ENCODE results near the gene PLCB1. TPM values are rescaled to one million over a fixed set of nuclear protein-coding genes. Genes with fewer than 3 reads are reported as not detected.

The PLCB1 gene
- total RNA-seq, 2 donors from 2014 or later = 7.3 to 45.5 TPM

DNA sequence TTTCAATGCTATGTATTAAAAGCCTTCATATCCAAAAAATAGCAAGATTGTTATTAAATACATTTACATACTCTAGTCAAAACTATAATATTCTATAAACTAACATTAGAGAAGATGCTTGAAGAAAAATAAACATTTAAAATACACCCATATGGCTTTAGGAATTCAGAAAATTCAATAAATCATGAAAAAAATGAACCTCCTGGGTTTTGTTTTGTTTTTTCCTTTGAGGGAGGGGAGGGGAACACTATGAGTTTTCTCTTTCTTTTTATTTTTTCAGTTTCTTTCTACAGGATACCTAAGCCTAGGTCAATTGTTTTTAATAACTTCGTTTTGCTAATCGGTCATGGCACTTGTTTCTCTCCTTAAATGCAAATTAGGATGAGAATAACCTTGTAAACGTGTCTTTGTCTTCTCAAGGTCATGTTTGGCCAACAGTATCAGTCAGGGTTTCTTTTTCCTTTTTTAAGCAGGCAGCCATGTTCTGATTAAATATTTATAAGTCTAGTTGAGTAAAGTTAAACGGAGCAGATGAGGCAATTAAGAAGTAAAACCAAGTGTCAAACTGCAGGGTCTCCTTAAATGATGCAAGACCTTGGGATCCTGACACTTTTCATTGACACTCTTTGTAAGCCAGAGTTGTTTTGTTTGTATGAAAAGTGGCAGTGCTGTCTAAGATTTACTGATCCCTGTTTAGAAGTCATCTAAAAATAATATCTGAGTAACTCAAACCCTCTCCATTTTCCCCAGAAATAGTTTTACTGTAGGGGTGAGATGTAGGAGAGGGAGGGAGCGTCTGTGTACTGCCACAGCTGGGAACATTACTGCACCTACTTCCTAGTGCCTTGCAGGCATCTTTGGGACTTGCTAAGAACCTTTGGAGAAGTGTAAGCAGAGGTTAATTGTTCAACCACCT lies 392.3 kb downstream of the PLCB1 start:
- no peak overlapping the region for H3K27ac ChIP-seq
- no peaks in the 10 kb centered on the region for H3K27me3 ChIP-seq
- H3K4me3 ChIP-seq = no peak overlapping the region
- no peaks in the 10 kb centered on the region for H3K9me3 ChIP-seq
- no peak for DNase-seq (ENCODE audit: low spot score)
- TF ChIP-seq, protein P1, sequence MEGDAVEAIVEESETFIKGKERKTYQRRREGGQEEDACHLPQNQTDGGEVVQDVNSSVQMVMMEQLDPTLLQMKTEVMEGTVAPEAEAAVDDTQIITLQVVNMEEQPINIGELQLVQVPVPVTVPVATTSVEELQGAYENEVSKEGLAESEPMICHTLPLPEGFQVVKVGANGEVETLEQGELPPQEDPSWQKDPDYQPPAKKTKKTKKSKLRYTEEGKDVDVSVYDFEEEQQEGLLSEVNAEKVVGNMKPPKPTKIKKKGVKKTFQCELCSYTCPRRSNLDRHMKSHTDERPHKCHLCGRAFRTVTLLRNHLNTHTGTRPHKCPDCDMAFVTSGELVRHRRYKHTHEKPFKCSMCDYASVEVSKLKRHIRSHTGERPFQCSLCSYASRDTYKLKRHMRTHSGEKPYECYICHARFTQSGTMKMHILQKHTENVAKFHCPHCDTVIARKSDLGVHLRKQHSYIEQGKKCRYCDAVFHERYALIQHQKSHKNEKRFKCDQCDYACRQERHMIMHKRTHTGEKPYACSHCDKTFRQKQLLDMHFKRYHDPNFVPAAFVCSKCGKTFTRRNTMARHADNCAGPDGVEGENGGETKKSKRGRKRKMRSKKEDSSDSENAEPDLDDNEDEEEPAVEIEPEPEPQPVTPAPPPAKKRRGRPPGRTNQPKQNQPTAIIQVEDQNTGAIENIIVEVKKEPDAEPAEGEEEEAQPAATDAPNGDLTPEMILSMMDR (IDR thresholded peaks at IDR 0.05) = no peak
- H3K4me1 ChIP-seq = no peaks in the 10 kb centered on the region
- no peaks in the 10 kb centered on the region for H3K36me3 ChIP-seq

- TF ChIP-seq, protein P1 (IDR thresholded peaks at IDR 0.05) = no peak
- Histone ChIP-seq H3K27me3 (no peaks in the 10 kb centered on the region), H3K36me3 (no peaks in the 10 kb centered on the region), H3K4me3 (no peak overlapping the region), H3K4me1 (no peaks in the 10 kb centered on the region), H3K9me3 (no peaks in the 10 kb centered on the region), H3K27ac (no peak overlapping the region)
- no peak for DNase-seq (ENCODE audit: low spot score)
Measured at GRCh38 chr20:8525017-8525343, 392.9 kb downstream of the PLCB1 start.

DNA sequence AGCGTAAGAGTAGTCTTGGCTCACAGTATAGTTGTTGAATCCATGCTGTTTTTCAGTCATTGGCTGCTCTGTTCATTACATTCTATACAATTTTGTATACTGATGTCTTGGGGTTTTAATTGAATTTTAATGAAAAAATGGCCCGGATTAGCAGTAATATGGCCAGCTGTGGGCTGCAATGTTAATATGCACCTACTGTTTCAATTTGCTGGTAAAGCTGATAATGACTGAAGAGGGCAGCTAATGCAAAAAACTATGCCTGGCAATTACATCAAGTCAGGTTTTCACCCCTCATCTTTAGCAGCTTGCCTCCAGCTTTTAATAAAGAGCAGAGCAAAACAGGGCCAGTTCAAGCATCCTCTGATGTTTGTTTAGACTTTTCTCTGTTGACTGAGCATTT lies 394.5 kb downstream of the PLCB1 start:
- Histone ChIP-seq H3K4me1 (no peaks in the 10 kb centered on the region), H3K36me3 (no peaks in the 10 kb centered on the region), H3K4me3 (no peak overlapping the region), H3K27me3 (no peaks in the 10 kb centered on the region), H3K27ac (no peak overlapping the region), H3K9me3 (no peaks in the 10 kb centered on the region)
- TF ChIP-seq, protein P1 (IDR thresholded peaks at IDR 0.05) = no peak
- no peak for DNase-seq (ENCODE audit: low spot score)

GRCh38 chr20:8527998-8528723 lies 396.1 kb downstream of the PLCB1 start:
- TF ChIP-seq, protein P1 (IDR thresholded peaks at IDR 0.05) = no peak
- H3K27me3 ChIP-seq = no peaks in the 10 kb centered on the region
- H3K36me3 ChIP-seq = no peaks in the 10 kb centered on the region
- H3K4me3 ChIP-seq = no peak overlapping the region
- no peaks in the 10 kb centered on the region for H3K4me1 ChIP-seq
- DNase-seq (ENCODE audit: low spot score) = no peak
- H3K9me3 ChIP-seq = no peaks in the 10 kb centered on the region
- no peak overlapping the region for H3K27ac ChIP-seq

DNA sequence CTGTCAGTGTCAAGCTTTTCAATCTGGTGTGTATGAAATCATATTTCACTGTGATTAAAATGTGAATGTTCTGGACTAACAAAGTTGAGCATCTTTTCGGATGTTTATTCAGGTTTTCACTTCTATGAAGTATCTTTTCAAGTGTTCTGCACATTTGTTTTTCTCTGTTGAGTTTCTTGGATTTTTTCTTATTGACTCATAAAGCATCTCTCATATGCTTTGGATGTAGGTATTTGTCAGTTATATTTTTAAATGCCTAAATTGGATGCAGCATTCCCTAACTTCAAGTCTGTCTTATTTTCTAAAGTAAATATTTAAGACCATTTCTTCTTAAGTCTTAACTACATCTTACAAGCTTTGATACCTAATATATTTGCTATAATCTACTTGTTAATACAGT lies 398.0 kb downstream of the PLCB1 start:
- DNase-seq (ENCODE audit: low spot score) = no peak
- no peaks in the 10 kb centered on the region for H3K9me3 ChIP-seq
- no peak overlapping the region for H3K27ac ChIP-seq
- no peak overlapping the region for H3K4me3 ChIP-seq
- no peaks in the 10 kb centered on the region for H3K36me3 ChIP-seq
- H3K27me3 ChIP-seq = no peaks in the 10 kb centered on the region
- H3K4me1 ChIP-seq = no peaks in the 10 kb centered on the region
- TF ChIP-seq, protein P1 (IDR thresholded peaks at IDR 0.05) = no peak

Measured in right atrium auricular region (tissue), 2 donors.